ENCODE measurements around the gene KRTAP4-5.
"Not testable (repeated sequence)": the region's sequence is repeated elsewhere in the genome, so short reads cannot be mapped to it uniquely, and the experiment has no call there.

Gene KRTAP4-5

DNA sequence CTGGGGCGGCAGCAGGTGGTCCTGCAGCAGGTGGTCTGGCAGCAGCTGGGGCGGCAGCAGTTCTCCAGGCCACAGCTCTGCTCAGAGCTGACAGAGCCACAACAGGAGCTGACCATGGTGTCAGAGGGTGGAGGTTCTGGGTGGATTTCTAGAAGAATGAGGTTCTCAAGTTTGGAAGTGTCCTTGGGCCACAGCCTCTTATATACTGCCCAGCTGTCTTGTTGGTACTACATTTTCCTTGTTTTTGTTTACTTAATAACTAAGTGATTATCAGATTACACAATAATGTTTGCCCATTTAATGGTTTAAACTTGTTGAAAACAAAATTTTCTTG lies at the start of gene KRTAP4-5:
Gene KRTAP4-5, minus strand, starts transcription at position 174 of the 334 bp plus-strand sequence. Its CDS starts 58 bp downstream, at position 116.
- DNase-seq (ENCODE audit: low spot score), result no peak

DNA sequence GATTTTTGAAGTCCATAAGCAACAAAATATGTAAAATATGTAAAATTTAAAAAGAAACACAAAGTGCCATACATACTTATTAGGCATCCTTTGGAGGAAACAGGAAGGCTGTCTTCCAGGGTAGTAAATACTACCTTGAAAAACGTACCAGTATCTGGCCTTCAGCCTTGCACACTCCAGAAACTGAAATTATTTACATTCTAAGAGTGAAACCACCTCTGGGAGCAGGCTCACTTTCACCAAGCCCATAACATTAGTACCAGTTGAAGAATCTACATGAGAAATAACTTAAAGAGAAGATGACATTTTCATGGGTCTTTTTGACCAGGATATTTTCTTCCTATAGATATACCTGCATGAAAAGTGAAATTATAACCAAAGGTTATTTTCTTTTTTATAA lies 46.4 kb upstream of the KRTAP4-5 start:
- no peak for DNase-seq (ENCODE audit: low spot score)

DNA sequence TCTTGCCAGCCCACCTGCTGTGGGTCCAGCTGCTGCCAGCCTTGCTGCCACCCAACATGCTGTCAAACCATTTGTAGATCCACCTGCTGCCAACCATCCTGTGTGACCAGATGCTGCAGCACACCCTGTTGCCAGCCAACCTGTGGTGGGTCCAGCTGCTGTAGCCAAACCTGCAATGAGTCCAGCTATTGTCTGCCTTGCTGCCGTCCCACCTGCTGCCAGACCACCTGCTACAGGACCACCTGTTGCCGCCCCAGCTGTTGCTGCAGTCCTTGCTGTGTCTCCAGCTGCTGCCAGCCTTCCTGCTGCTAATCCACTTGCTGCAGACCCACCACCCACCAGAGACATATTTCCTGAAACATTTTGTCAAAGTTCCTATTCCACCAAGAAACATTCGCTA lies 40.7 kb upstream of the KRTAP4-5 start:
- no peak for DNase-seq (ENCODE audit: low spot score)

DNA sequence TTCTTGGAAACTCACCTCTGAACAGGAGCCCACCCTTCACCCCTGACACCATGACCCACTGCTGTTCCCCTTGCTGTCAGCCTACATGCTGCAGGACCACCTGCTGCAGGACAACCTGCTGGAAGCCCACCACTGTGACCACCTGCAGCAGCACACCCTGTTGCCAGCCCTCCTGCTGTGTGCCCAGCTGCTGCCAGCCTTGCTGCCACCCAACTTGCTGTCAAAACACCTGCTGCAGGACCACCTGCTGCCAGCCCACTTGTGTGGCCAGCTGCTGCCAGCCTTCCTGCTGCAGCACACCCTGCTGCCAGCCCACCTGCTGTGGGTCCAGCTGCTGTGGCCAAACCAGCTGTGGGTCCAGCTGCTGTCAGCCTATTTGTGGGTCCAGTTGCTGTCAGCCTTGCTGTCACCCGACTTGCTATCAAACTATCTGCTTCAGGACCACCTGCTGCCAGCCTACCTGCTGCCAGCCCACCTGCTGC lies 40.3 kb upstream of the KRTAP4-5 start, which contains the start of gene KRTAP9-1:
Gene KRTAP9-1, plus strand, starts transcription at position 51 of the 482 bp plus-strand sequence. Its CDS starts 0 bp downstream, at position 51.
- DNase-seq (ENCODE audit: low spot score), result not testable (repeated sequence)

DNA sequence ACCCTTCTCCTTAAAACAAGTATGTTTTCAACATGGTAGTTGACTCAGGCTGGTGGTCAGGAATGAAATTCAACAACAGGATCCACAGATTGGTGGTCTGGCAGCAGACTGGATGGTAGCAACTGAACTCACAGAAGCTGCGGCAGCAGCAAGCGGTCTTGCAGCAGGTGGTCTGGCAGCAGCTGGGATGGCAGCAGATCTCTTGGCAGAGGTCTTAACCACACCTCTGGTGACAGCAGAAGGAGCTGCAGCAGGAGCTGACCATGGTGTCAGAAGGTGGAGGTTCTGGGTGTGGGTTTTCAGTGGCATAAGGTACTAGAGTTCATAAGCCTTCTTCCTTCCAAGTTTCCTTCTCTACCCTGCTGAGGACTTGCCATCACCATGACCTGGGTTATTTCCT lies 37.2 kb upstream of the KRTAP4-5 start:
- DNase-seq (ENCODE audit: low spot score), result no peak

DNA sequence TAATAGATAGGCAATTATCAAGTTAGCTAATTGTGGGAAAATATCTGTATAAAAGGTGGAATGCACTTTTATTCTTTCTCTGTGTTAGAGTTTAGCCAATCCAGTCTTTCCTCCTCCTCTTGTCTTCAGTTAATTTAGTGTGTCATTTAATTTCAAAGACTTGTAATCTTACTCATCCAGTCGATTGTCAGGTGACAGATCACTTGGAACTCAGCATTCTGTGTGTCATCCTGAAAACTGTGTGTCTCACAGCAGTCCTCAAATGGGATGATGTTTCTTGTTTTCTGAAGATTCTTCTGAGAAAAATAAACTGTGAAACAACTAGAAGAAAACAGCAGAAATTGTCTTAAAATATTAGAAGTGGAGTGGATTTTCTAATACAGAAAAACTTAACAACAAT lies 35.4 kb upstream of the KRTAP4-5 start:
- no peak for DNase-seq (ENCODE audit: low spot score)

DNA sequence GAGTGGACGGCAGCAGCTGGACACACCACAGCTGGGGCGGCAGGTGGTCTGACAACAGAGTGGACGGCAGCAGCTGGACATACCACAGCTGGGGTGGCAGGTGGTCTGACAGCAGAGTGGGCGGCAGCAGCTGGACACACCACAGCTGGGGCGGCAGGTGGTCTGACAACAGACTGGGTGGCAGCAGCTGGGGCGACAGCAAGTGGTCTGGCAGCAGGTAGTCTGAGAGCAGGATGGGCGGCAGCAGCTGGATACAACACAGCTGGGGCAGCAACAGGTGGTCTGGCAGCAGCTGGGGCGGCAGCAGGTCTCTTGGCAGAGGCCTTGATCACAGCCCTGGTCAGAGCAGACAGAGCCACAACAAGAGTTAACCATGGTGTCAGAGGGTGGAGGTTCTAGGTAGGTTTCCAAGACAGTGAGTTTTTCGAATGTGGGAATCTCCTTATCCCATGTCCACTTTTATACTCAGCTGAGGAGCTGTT lies 34.9 kb upstream of the KRTAP4-5 start, which contains the start of gene KRTAP4-1:
Gene KRTAP4-1, minus strand, starts transcription at position 432 of the 482 bp plus-strand sequence. Its CDS starts 57 bp downstream, at position 375.
- DNase-seq (ENCODE audit: low spot score), result no peak

DNA sequence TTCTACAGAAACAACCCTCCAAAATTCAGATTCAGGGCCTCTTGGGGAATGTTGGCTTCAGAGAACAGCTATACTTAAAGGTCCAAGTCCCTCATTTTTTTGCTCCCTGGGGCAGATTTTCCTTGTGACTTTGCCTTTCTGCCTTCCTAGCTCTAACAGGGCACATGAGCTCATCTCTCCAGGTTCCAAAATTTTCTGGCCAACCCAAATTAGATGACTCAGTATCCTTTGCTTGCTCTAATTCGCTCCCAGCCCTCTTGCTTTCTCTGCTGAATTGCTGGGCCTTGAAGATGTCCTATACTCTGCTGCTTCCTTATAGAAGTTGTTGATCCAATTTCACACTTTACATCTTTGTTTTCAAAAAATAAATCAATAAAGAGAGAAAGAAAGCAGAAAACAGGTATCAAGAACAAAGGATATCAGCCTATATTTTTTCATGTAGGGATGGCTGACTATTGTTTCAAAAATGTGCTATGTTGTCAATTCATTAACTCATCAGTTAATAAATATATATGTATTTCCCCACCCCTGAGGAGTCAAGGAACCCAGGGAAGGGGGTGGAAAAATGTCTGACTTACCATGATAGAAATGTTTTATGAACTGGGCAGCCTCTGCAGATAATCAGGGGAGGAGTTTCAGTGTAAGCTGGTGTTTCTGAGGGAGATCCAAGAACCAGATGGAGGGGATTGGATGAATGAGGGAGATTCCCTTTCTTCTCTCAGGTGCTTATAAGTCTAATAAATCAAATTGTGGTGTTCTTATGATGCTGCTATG lies 29.4 kb upstream of the KRTAP4-5 start:
- no peak for DNase-seq (ENCODE audit: low spot score)

GRCh38 chr17:41178341-41178740 lies 28.7 kb upstream of the KRTAP4-5 start:
- DNase-seq (ENCODE audit: low spot score), result no peak

GRCh38 chr17:41177727-41178271 lies 28.2 kb upstream of the KRTAP4-5 start, which contains the start of gene KRTAP4-2:
Gene KRTAP4-2 (minus strand): TSS chr17:41178221. CDS start chr17:41178164, 57 bp downstream.
- no peak for DNase-seq (ENCODE audit: low spot score)

DNA sequence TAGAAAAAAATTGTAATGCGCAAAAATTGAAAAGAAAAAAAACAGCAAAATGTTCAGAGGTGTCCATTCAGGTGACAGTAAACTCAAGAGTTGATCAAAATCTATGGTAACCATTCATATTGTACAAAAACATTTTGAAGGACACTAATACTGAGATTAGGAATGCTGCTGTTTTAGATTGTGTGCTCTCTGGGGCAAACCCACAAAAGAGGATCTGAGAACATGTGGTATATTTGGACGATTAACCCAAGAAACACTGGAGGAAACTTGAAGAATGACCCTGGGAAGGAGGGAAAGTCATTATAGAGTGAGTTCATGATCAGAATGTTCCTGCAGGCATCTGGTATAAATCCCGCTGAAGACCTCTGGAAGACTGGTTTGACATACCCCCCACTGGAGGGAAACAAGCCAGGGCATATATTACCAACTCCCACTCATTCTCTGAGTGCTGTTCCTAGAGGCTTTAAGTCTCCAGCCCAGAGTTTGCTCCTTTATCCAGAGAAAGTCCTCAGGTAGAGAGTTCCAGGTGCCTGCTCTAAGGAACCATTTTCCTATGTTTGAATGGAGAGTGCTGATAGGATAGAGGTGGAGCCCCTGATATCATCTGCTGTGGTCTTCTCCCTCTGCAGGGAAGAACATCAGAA lies 27.2 kb upstream of the KRTAP4-5 start:
- DNase-seq (ENCODE audit: low spot score), result no peak

- no peak for DNase-seq (ENCODE audit: low spot score)
Measured at GRCh38 chr17:41171886-41172285, 22.3 kb upstream of the KRTAP4-5 start.

- no peak for DNase-seq (ENCODE audit: low spot score)
Measured at GRCh38 chr17:41168121-41168520, 18.5 kb upstream of the KRTAP4-5 start, which contains the start of gene KRTAP4-3. Gene KRTAP4-3 (minus strand): TSS chr17:41168221. CDS start chr17:41168172, 49 bp downstream.

DNA sequence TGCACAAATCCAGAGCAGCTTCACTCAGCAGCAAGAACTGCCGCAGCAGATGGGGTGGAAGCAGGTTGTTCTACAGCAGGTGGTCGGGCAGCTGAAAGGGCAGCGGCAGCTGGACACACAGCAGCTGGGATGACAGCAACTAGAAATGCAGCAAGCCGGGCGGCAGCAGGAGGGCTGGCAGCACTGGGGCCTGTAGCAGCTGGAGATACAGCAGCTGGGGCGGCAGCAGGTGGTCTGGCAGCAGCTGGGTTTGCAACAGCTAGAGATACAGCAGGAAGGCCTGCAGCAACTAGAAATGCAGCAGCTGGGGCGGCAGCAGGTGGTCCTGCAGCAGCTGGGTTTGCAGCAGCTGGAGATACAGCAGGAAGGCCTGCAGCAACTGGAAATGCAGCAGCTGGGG lies 17.9 kb upstream of the KRTAP4-5 start:
- no peak for DNase-seq (ENCODE audit: low spot score)

GRCh38 chr17:41163828-41164227 lies 14.2 kb upstream of the KRTAP4-5 start:
- DNase-seq (ENCODE audit: low spot score), result no peak

DNA sequence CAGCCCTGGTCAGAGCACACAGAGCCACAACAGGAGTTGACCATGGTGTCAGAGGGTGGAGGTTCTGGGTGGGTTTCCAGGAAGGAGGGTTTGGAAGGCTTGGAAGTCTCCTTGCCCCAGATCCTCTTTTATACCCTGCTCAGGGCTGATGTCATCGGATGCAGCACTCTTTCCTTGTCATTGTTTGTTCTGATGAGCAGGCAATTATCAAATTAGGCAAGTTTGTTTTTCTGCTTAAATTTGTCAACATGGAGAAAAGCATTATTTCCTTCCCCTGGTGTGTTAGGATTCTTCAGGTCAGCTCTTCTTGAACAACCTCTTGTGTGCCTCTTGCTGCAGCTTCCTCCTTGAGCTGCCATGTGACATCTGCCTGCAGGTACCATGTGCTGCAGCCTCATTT lies 11.0 kb upstream of the KRTAP4-5 start, which contains the start of gene KRTAP4-4:
Gene KRTAP4-4, minus strand, starts transcription at position 101 of the 400 bp plus-strand sequence. Its CDS starts 57 bp downstream, at position 44.
- DNase-seq (ENCODE audit: low spot score), result no peak

DNA sequence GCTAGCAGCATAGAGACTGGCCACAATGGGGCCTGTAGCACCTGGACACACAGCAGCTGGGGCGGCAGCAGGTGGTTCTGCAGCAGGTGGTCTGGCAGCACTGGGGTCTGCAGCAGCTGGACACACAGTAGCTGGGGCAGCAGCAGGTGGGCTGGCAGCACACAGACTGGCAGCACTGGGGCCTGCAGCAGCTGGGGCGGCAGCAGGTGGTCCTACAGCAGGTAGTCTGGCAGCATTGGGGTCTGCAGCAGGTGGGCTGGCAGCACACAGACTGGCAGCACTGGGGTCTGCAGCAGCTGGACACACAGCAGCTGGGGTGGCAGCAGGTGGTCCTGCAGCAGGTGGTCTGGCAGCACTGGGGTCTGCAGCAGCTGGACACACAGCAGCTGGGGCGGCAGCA lies 10.6 kb upstream of the KRTAP4-5 start:
- not testable (repeated sequence) for DNase-seq (ENCODE audit: low spot score)

DNA sequence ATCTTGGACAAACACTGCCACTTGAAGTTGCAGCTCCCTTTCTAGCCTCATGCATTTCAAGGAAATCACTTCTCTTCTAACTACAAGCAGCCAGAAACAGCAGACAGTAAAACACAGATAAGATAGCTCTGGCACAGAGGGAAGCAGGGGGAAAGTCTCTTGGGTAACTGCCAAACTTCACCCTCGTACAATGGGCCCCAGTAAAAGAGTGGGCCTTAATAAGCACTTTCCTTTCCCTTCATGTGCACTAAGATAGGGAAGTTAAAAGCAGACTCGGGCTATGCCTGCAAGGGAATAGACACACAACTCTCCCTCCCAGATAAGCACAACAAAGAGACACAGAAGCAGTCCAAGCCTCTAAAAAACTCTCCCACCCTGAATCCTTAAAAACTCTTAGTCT lies 4.2 kb upstream of the KRTAP4-5 start:
- DNase-seq (ENCODE audit: low spot score), result no peak

GRCh38 chr17:41151525-41151924 lies 1.9 kb upstream of the KRTAP4-5 start:
- DNase-seq (ENCODE audit: low spot score), result no peak

DNA sequence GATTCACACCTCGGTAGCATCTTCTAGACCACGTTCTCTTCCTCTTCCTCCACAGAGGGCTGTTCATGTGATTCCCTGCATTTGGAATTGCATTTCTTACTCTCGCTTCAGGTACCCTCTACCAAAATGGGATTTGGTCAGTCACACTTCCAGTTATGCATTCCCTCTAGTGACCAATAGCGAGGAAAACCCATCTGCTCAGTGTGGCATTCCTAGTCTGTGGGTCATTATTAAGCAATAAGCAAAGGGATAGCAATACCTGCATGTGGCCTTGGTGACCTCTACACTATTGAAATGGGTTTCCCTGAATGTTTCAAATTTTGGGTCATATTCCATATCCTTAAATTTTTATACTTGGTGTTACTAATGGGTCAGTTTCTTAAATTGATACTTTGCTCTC lies 401 bp upstream of the KRTAP4-5 start:
- no peak for DNase-seq (ENCODE audit: low spot score)

DNA sequence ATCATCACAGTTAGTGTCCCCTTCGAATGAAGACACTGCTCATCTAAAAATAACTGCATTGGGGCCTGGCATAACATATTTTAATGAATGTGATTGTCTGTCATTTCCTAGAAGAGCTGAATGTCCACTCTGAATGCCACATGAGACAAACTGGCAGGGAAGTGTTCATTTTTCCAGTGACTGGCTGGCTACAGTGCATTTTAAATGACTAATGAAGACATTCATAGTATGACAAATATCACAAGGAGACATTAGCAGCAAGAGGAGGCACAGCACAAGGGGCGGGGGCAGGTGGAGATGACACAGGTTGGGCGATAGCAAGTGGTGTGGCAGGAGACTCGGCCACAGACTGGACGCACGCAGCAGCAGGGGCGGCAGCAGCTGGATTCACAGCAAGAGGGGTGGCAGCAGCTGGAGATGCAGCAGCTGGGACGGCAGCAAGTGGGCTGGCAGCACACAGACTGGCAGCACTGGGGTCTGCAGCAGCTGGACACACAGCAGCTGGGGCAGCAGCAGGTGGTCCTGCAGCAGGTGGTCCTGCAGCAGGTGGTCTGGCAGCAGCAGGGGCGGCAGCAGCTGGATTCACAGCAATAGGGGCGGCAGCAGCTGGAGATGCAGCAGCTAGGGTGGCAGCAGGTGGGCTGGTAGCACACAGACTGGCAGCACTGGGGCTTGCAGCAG lies 514 bp downstream of the KRTAP4-5 start:
- not testable (repeated sequence) for DNase-seq (ENCODE audit: low spot score)

Measured in LoVo (cell line).